Measurements from ENCODE around the gene SARM1. TPM values are rescaled to one million over a fixed set of nuclear protein-coding genes. Genes with fewer than 3 reads are reported as not detected.
A peak's percentile ranks its signal among the peaks of the same experiment; 100 is the strongest.

SARM1 gene
- polyA plus RNA-seq, 3 donors, result 0.78 to 7.1 (median 0.90) TPM

DNA sequence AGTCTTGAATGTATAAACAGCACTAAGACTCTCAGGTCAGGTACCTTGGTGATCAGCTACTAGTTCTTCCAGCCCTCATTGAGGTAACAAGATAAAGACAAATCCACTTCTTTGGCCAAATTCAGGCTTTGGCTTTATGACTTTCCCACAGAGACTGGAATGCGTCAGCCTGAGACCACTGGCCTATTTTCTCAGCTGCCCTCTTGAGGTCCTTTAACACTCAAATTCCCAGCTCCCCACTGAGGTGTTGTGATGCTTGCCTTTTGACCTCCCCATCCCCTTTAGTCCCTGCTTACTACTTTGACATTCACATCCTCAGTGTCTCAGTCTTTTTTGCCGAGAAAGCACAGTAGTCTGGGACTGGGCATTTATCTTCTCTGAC, 25.3 kb upstream of the SARM1 start:
- Histone ChIP-seq H3K9me3 (replicated peaks in 1 of 2; ENCODE audit: control insufficient read depth in 1 of 2, insufficient read depth in 1 of 2, low read length in 2 of 2) (no peaks in the 10 kb centered on the region), H3K27me3 (ENCODE audit: control insufficient read depth in 2 of 2, insufficient read depth in 2 of 2, low read length in 2 of 2) (no peaks in the 10 kb centered on the region), H4K20me1 (ENCODE audit: insufficient read depth, low read length) (no peaks in the 10 kb centered on the region), H3K4me1 (ENCODE audit: control insufficient read depth in 1 of 2, insufficient read depth in 2 of 2, low read length in 2 of 2) (no peaks in the 10 kb centered on the region), H3K79me2 (ENCODE audit: insufficient read depth, low read length) (no peaks in the 10 kb centered on the region), H3K27ac (ENCODE audit: low read depth in 1 of 2, low read length in 2 of 2) (no peak overlapping the region), H3K4me2 (replicated peaks; ENCODE audit: extremely low read depth, low read length, poor library complexity, severe bottlenecking) (no peak overlapping the region), H3K4me3 (replicated peaks in 1 of 3; ENCODE audit: low read depth in 2 of 3, low read length in 3 of 3) (no peak overlapping the region), H3K36me3 (replicated peaks in 1 of 2; ENCODE audit: control insufficient read depth in 1 of 2, insufficient read depth in 2 of 2, low read length in 2 of 2) (peaks cover 94 to 98% of the 10 kb centered on the region in 2 donors), H3K9ac (ENCODE audit: insufficient read depth, low read length, poor library complexity, severe bottlenecking) (no peak overlapping the region), H2AFZ (ENCODE audit: insufficient read depth, low read depth, low read length, poor library complexity, severe bottlenecking) (no peak overlapping the region)
- Mint-ChIP-seq H3K4me3 (no peak overlapping the region), H3K36me3 (peaks cover 85 to 99% of the 10 kb centered on the region in 2 donors), H3K27me3 (ENCODE audit: low read depth in 3 of 3) (no peaks in the 10 kb centered on the region), H3K4me1 (no peaks in the 10 kb centered on the region), H3K9me3 (no peaks in the 10 kb centered on the region), H3K27ac (no peak overlapping the region)
- intact Hi-C loops (cut with micrococcal nuclease), result no loop called here
- no peak for DNase-seq
- 100% methylated on average over 1 of the region's 2 CpGs for WGBS (ENCODE audit: insufficient coverage)
- TF ChIP-seq, protein P1, sequence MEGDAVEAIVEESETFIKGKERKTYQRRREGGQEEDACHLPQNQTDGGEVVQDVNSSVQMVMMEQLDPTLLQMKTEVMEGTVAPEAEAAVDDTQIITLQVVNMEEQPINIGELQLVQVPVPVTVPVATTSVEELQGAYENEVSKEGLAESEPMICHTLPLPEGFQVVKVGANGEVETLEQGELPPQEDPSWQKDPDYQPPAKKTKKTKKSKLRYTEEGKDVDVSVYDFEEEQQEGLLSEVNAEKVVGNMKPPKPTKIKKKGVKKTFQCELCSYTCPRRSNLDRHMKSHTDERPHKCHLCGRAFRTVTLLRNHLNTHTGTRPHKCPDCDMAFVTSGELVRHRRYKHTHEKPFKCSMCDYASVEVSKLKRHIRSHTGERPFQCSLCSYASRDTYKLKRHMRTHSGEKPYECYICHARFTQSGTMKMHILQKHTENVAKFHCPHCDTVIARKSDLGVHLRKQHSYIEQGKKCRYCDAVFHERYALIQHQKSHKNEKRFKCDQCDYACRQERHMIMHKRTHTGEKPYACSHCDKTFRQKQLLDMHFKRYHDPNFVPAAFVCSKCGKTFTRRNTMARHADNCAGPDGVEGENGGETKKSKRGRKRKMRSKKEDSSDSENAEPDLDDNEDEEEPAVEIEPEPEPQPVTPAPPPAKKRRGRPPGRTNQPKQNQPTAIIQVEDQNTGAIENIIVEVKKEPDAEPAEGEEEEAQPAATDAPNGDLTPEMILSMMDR (IDR thresholded peaks at IDR 0.05), result no peak

DNA sequence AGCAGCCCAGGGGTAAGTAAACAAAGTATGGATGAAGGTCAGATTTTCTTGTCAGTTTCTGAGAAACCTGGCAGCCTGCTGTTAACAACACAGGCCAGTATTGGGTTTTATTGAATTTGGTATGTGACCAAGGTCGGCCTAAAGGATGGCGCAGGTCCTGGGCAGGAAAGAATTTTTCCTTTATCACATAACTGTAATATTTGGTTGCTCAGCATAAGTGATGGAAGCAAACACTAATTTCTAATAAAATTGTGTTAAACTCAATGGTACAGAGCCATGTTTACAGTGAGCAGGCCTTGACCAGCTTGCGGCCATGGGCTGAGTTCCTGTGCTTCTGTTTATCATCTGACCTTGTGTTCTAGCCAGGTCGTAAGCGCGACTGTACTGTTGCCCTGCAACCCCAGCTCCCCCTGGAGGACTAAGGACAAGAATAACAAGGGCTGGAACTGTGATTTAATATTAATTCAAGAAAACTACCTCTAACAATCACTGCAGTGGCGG, 24.7 kb upstream of the SARM1 start:
- intact Hi-C loops (cut with micrococcal nuclease), result no loop called here
- Mint-ChIP-seq H3K4me3 (no peak overlapping the region), H3K4me1 (no peaks in the 10 kb centered on the region), H3K27me3 (ENCODE audit: low read depth in 3 of 3) (no peaks in the 10 kb centered on the region), H3K27ac (peak overlapping the region in 1 of 7 donors; percentile 54), H3K36me3 (peaks cover 85 to 99% of the 10 kb centered on the region in 2 donors), H3K9me3 (no peaks in the 10 kb centered on the region)
- WGBS (ENCODE audit: insufficient coverage), result 100% methylated on average over 1 of the region's 7 CpGs
- Histone ChIP-seq H3K27ac (ENCODE audit: low read depth in 1 of 2, low read length in 2 of 2) (no peak overlapping the region), H4K20me1 (ENCODE audit: insufficient read depth, low read length) (no peaks in the 10 kb centered on the region), H3K4me2 (replicated peaks; ENCODE audit: extremely low read depth, low read length, poor library complexity, severe bottlenecking) (no peak overlapping the region), H3K4me3 (replicated peaks in 1 of 3; ENCODE audit: low read depth in 2 of 3, low read length in 3 of 3) (no peak overlapping the region), H3K36me3 (replicated peaks in 1 of 2; ENCODE audit: control insufficient read depth in 1 of 2, insufficient read depth in 2 of 2, low read length in 2 of 2) (peaks cover 94 to 98% of the 10 kb centered on the region in 2 donors), H3K9me3 (replicated peaks in 1 of 2; ENCODE audit: control insufficient read depth in 1 of 2, insufficient read depth in 1 of 2, low read length in 2 of 2) (no peaks in the 10 kb centered on the region), H3K9ac (ENCODE audit: insufficient read depth, low read length, poor library complexity, severe bottlenecking) (no peak overlapping the region), H3K79me2 (ENCODE audit: insufficient read depth, low read length) (no peaks in the 10 kb centered on the region), H2AFZ (ENCODE audit: insufficient read depth, low read depth, low read length, poor library complexity, severe bottlenecking) (no peak overlapping the region), H3K4me1 (ENCODE audit: control insufficient read depth in 1 of 2, insufficient read depth in 2 of 2, low read length in 2 of 2) (no peaks in the 10 kb centered on the region), H3K27me3 (ENCODE audit: control insufficient read depth in 2 of 2, insufficient read depth in 2 of 2, low read length in 2 of 2) (no peaks in the 10 kb centered on the region)
- TF ChIP-seq, protein P1 (IDR thresholded peaks at IDR 0.05), result no peak
- no peak for DNase-seq

Measured in CD14-positive monocyte (primary cell).